Ecto neural progenitor cell (in vitro differentiated cells): ENCODE data around the gene LCN10.

Experiments used
- DNase-seq: peaks from one replicate; pipeline ENCODE4 v3.0.0-alpha.2; 2018; ENCODE audit warnings: low spot score

The LCN10 gene

DNA sequence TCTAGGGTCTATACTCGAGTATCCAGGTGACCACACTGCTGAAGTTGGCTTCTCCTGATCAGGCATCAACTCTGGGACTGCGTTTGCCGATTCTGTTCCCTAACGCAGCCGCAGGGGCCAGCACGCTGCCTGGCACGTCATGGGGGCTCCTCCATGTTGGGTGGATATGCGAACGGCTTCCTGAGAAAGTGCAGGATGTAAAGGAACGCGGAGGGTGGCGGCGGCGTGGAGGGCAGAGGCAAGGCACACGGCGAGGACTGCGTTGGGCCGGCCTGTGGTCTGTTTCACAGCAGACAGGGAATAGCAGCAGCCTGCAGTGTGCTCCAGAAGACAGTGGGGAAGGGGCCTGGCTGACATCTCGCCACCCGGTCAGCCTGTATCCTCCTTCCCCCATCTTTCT is 3.8 kb downstream of the LCN10 start:
- DNase-seq: no peak

- no peak for DNase-seq
Observed at GRCh38 chr9:136735812-136736480, 6.8 kb downstream of the LCN10 start.

- no peak for DNase-seq
Observed at GRCh38 chr9:136734837-136735496, 7.8 kb downstream of the LCN10 start.

- DNase-seq: no peak
Observed at GRCh38 chr9:136733611-136734010, 9.1 kb downstream of the LCN10 start.

DNA sequence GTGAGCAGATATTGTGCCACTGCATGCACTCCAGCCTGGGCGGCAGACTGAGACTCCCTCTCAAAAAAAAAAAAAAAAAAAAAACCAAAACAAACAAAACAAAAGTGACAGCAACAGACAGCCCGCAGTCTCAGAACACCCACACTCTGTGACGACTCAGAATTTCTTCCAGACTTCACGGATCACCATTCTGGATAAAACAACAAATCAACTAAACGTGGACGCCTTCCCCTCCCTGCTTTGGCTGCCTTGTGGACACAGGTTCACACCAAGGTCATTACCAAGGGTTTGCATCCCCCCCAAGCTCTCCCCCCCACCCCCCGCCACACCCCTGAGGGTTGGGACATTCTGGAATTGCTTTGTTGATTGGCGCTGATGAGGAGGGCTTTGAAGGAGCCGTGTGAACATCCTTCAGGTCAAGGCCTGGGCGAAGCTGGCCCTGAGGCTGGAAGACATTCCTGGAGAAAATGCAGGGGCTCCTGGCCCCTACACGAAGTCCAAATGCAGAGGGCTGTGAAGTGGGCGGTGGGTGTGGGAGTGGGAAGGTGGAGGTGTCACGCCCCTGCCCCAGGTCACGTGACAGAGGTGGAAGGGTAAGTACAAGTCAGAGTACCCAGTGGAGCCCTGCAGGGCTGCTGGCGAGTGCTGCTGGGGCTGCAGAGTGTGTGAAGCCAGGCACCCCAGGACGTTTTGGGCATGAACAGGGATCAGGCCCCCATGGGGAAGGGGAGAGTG is 10.1 kb downstream of the LCN10 start:
- no peak for DNase-seq

DNA sequence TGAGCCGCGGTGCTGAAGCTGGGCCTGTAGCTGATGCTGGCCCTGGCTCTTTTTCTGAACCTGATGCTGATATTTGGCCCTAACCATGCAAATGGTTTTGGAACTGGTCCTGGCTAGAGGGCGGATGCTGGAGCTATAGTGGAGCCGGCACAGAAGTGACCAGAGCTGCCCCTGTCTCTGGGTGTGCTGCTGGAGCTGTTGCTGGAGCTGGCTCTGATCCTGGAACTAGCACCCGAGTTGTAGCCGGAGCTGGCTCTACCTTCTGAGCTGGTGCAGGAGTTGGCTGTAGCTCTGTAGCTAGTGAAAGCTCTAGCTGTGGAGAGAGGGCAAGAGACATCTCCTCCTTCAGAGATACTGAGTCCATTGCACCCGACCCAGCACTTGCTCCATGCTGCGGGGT is 12.8 kb downstream of the LCN10 start:
- DNase-seq: no peak

- no peak for DNase-seq
Observed at GRCh38 chr9:136729144-136729543, 13.6 kb downstream of the LCN10 start.

- peak; percentile 77 for DNase-seq
Observed at GRCh38 chr9:136728548-136729123, 14.1 kb downstream of the LCN10 start.

GRCh38 chr9:136728080-136728547 is 14.6 kb downstream of the LCN10 start:
- peak; percentile 94 for DNase-seq

GRCh38 chr9:136726631-136727191 is 16.0 kb downstream of the LCN10 start:
- DNase-seq: no peak

DNA sequence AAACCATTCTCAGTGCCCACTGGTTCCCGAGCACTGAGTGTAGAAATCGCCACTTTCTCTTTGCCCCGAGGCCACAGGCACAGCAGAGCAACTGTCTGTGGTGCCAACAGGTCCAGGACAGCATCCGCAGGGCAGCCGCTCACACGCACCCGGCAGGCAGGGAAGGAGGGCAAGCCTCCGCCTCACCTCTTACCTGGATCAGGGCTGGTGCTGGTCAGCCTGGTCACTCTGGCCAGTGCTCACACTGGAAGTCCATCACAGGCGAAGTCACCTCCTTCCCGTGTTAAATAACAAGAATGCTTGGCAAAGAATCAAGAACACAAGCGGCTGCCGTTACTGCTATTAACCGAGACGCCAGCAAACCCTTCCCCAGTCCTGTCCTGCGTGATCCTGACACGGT is 16.6 kb downstream of the LCN10 start:
- DNase-seq: no peak

DNA sequence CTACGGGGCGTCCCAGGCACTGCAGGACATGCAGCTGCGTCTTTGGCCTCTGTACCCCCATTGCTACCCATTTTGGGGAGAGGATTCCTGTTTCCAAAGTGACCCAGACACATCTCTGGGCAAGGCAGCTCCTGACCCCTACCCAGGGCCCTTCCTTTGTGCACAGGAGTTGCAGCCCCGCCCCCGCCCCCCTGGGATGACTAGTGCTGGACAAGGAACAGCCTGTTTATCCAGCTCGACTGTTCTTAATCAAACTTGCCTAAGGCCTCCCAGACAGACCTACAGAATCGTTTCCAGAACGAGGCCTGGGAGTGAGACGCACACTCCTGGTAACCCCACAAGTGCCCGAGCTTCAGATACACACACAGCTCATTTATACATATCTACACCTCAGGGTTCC is 17.1 kb downstream of the LCN10 start:
- no peak for DNase-seq

GRCh38 chr9:136724772-136725171 is 18.0 kb downstream of the LCN10 start:
- DNase-seq: no peak

DNA sequence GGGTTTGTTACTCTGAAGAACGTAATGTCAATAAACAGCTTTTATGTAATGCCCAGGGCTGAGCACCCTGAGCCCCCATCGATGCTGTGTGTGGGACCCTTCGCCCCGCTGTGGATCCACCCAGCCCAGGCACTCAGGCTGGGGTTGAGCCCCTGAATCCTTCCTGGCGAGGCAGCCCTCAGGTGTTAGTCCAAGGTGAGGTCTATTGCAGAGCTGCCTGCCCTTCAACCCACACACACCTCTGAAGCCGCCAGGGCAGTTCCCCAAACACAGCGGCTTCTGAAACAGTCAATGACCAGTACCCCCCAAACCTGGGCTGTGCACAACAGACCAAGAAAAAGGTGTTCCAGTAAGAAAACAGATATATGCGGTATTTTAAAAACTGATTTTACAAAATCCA is 18.8 kb downstream of the LCN10 start:
- no peak for DNase-seq

GRCh38 chr9:136723362-136723976 is 19.3 kb downstream of the LCN10 start:
- DNase-seq: no peak

DNA sequence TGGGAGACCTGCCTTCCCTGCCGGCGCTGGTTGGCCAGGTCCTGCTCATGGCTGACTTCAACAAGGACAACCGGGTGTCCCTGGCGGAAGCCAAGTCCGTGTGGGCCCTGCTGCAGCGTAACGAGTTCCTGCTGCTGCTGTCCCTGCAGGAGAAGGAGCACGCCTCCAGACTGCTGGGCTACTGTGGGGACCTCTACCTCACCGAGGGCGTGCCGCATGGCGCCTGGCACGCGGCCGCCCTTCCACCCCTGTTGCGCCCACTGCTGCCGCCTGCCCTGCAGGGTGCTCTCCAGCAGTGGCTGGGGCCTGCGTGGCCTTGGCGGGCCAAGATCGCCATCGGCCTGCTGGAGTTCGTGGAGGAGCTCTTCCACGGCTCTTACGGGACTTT is 19.8 kb downstream of the LCN10 start:
- DNase-seq: no peak

GRCh38 chr9:136722093-136722968 is 20.4 kb downstream of the LCN10 start:
- DNase-seq: no peak

- no peak for DNase-seq
Observed at GRCh38 chr9:136721339-136722092, 21.2 kb downstream of the LCN10 start.

DNA sequence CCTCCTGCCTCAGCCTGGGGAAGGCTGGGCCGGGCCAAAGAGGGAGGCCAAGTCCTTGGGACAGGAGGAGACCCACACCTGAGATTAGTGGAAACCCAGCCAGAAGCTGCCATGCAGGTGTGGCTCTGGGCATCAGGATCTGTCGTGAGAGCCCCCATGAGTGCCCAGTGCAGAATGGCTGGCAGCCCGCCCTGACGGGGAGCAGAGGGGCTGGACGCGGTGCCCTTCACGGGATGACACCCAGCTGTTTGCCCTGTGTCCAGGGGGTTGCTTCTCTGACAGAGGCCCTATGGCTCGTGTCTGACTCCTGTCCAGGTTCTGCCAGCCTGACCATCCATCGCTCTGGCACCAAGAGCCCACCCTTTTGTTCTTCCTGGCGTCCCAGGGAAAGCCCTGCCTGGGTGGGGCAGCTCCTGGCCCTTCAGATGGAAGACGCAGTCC is 21.8 kb downstream of the LCN10 start:
- DNase-seq: no peak

DNA sequence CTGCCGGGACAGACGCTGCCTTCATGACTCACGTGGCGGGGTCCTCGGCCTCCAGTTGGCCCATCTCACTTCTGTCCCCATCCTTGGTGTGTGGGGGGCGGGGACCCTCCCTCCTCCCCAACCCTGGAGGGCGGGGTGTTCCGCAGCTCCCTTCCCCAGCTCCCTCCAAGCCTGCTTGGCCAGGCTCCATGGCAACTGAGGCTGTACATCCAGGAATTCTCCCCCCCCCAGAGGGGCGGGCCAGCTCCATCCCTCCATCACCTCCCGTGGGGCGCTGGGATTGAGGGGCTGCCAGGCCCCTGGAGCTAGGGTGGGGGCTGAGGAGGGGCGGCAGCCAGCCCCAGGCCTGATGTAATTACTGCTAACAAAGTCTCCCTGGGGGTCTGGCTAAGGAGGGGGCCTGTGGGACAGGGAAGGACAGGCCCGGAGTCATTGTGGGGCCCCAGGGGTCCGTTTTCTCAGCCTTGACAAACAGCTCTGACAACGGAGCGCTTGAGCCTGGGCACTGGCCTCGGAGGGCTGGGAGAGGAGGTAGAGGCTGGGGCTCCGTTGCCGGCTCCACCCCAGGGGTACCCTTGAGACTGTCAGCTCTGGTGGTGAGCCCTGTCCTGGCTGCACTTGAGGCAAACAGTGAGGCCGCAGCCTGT is 22.4 kb downstream of the LCN10 start:
- DNase-seq: peak; percentile 87
